K562 (cell line): ENCODE results near the gene MECP2. TPM values are rescaled to one million over a fixed set of nuclear protein-coding genes. Genes with fewer than 3 reads are reported as not detected.

Source experiments
- ATAC-seq: fragments of 200-7000 bp; cut with Tn5 transposase; 3 replicates; pipeline ENCODE4 v1.9.1; 2020; ENCODE audit warnings: moderate library complexity
- BruUV-seq: library from RNA; stranded (reverse); fragments of 400-500 nt; replicated peaks from 2 replicates; lab custom pipeline; 2021; lab: Mats Ljungman, UMichigan
- CTCF ChIA-PET: fragments of 300-600 bp; formaldehyde crosslinking; extraction: SDS; loops from one replicate; lab custom pipeline; 2021; ENCODE audit warnings: low intra/inter-chr PET ratio; lab: Yijun Ruan, JAX
- POLR2A ChIA-PET: fragments of 300-600, 350-650 bp; sonication (Branson Sonifier 250); formaldehyde crosslinking; extraction: SDS; loops from one replicate; lab custom pipeline; 2021; ENCODE audit warnings: antibody characterized with exemption, inconsistent platforms; lab: Yijun Ruan, JAX
- DNase-seq, 4 experiments: peaks; one replicate each; pipeline versions ENCODE4 v3.0.0 to v3.0.0-alpha.2; 2011 to 2018; ENCODE audit warnings: low spot score in 3 of 4, mixed read lengths in 3 of 4; ENCODE audit errors: extremely low read depth in 1 of 4
- FAIRE-seq: peaks from 2 replicates; lab custom pipeline; 2011; peaks lifted over from hg19 to GRCh38; lab: Jason Lieb, UNC
- H2AFZ ChIP-seq: 2 replicates; pipeline ENCODE4 v1.6.0; 2011; ENCODE audit warnings: low read depth, low read length, control low read depth, inconsistent platforms
- H3K27ac ChIP-seq: fragments of 200-600 bp; 3 replicates; pipeline ENCODE4 v1.8.0; 2011; ENCODE audit warnings: low read depth, mild to moderate bottlenecking, control low read depth, inconsistent platforms, low read length, moderate library complexity, mixed read lengths; ENCODE audit errors: extremely low read depth
- H3K27me3 ChIP-seq, 2 experiments: fragments of 300-600 bp in 1 of 2; 2 replicates in 1 of 2; 3 replicates in 1 of 2; pipeline versions ENCODE4 v1.6.0 to v1.8.0; 2011; ENCODE audit warnings: inconsistent platforms in 2 of 2, low read length in 2 of 2, mild to moderate bottlenecking in 1 of 2, mixed read lengths in 1 of 2, moderate library complexity in 1 of 2; ENCODE audit not compliant: control insufficient read depth in 2 of 2, insufficient read depth in 2 of 2
- H3K36me3 ChIP-seq: fragments of 300-600 bp; 3 replicates; pipeline ENCODE4 v1.8.0; 2011; ENCODE audit warnings: mild to moderate bottlenecking, low read length, inconsistent platforms; ENCODE audit not compliant: control insufficient read depth, insufficient read depth
- H3K4me1 ChIP-seq, 2 experiments: fragments of 200-600 bp in 1 of 2; replicated peaks in 1 of 2; 2 replicates in 1 of 2; 3 replicates in 1 of 2; pipeline versions ENCODE4 v1.5.1 to v1.8.0; 2011; ENCODE audit warnings: inconsistent platforms in 2 of 2, low read length in 2 of 2, mild to moderate bottlenecking in 1 of 2, mixed read lengths in 1 of 2, moderate library complexity in 1 of 2; ENCODE audit not compliant: control insufficient read depth in 2 of 2, insufficient read depth in 2 of 2
- H3K4me2 ChIP-seq: 2 replicates; pipeline ENCODE4 v1.6.1; 2011; ENCODE audit warnings: low read length, control low read depth, inconsistent platforms, mixed read lengths; ENCODE audit not compliant: insufficient read depth
- H3K4me3 ChIP-seq: fragments of 200-600 bp; sonication (generic), shearing (Covaris generic); 2 replicates; pipeline ENCODE4 v1.5.1; 2016; ENCODE audit warnings: control low read depth, inconsistent platforms
- H3K79me2 ChIP-seq: fragments of 200-600 bp; 3 replicates; pipeline ENCODE4 v1.8.0; 2011; ENCODE audit warnings: low read length, inconsistent platforms; ENCODE audit not compliant: control insufficient read depth, insufficient read depth
- H3K9ac ChIP-seq, 2 experiments: 2 replicates each; pipeline versions ENCODE4 v1.6.0 to v1.6.1; 2011; ENCODE audit warnings: low read depth in 2 of 2, low read length in 2 of 2, control low read depth in 1 of 2, inconsistent platforms in 1 of 2, mild to moderate bottlenecking in 1 of 2, mixed read lengths in 1 of 2; ENCODE audit not compliant: insufficient read depth in 1 of 2
- H3K9me1 ChIP-seq: one replicate; pipeline ENCODE4 v1.6.0; 2011; ENCODE audit warnings: inconsistent platforms, mild to moderate bottlenecking, low read length, moderate library complexity; ENCODE audit not compliant: control insufficient read depth, insufficient read depth
- H3K9me3 ChIP-seq: replicated peaks from 2 replicates; pipeline ENCODE4 v1.5.1; 2011; ENCODE audit warnings: low read depth, low read length, inconsistent platforms; ENCODE audit not compliant: control insufficient read depth, insufficient read depth
- H4K20me1 ChIP-seq: replicated peaks from 2 replicates; pipeline ENCODE4 v1.6.1; 2011; ENCODE audit warnings: low read length, inconsistent platforms, mixed read lengths; ENCODE audit not compliant: control insufficient read depth, insufficient read depth
- AFF4 ChIP-seq: sonication (generic); formaldehyde crosslinking; IDR thresholded peaks from 2 replicates; pipeline ENCODE4 v1.8.0; 2023; ENCODE audit warnings: mild to moderate bottlenecking, missing genetic modification reagents
- COPS2 ChIP-seq: fragments of 450-650 bp; conservative IDR thresholded peaks from 2 replicates; pipeline ENCODE4 v1.6.1; 2016; ENCODE audit warnings: mild to moderate bottlenecking, moderate library complexity
- CTCFL ChIP-seq: IDR thresholded peaks from 2 replicates; pipeline ENCODE4 v1.6.1; 2011; ENCODE audit warnings: borderline replicate concordance, low read depth, mild to moderate bottlenecking, moderate library complexity, low read length; ENCODE audit not compliant: insufficient read depth, poor library complexity, severe bottlenecking
- KDM4B ChIP-seq, 2 experiments: fragments of 450-650 bp in 1 of 2; sonication (generic) in 1 of 2; IDR thresholded peaks; 2 replicates each; pipeline ENCODE4 v1.6.1; 2016 to 2017; ENCODE audit warnings: borderline replicate concordance in 2 of 2, antibody characterized with exemption in 1 of 2, low read depth in 1 of 2, mild to moderate bottlenecking in 1 of 2
- NCOR1 ChIP-seq: fragments of 450-650 bp; IDR thresholded peaks from 2 replicates; pipeline ENCODE4 v1.6.1; 2016; ENCODE audit warnings: mild to moderate bottlenecking, moderate library complexity
- NFIC ChIP-seq: fragments of 450-650 bp; IDR thresholded peaks from 2 replicates; pipeline ENCODE4 v1.6.1; 2017; ENCODE audit warnings: mild to moderate bottlenecking, inconsistent platforms
- PHF21A ChIP-seq: fragments of 450-650 bp; IDR thresholded peaks from 2 replicates; pipeline ENCODE4 v1.6.1; 2017; ENCODE audit warnings: low read depth, borderline replicate concordance
- POLR2AphosphoS5 ChIP-seq: IDR thresholded peaks from 2 replicates; pipeline ENCODE4 v1.6.1; 2011; ENCODE audit warnings: mild to moderate bottlenecking, low read depth, low read length, moderate library complexity; ENCODE audit not compliant: control insufficient read depth, insufficient read depth
- POLR2B ChIP-seq: fragments of 450-650 bp; IDR thresholded peaks from 2 replicates; pipeline ENCODE4 v1.6.1; 2018; ENCODE audit warnings: low read depth; ENCODE audit not compliant: partially characterized antibody
- SIN3B ChIP-seq: fragments of 450-650 bp; IDR thresholded peaks from 2 replicates; pipeline ENCODE4 v1.6.1; 2017; ENCODE audit warnings: low read depth, mild to moderate bottlenecking, moderate library complexity
- SMAD1 ChIP-seq: fragments of 150-350 bp; IDR thresholded peaks from 2 replicates; pipeline ENCODE4 v1.6.1; 2014; ENCODE audit warnings: low read length, low read depth; ENCODE audit not compliant: partially characterized antibody
- SP1 ChIP-seq: sonication (generic); formaldehyde crosslinking; IDR thresholded peaks from 2 replicates; pipeline ENCODE4 v1.8.1; 2022; ENCODE audit warnings: mild to moderate bottlenecking, missing genetic modification reagents
- TAF1 ChIP-seq: IDR thresholded peaks from 2 replicates; pipeline ENCODE4 v1.6.1; 2011; ENCODE audit warnings: mild to moderate bottlenecking, low read length, moderate library complexity; ENCODE audit not compliant: insufficient read depth, control insufficient read depth, severe bottlenecking; ENCODE audit errors: extremely low read depth
- U2AF1 ChIP-seq: fragments of 200-400 bp; formaldehyde crosslinking; optimal IDR thresholded peaks from 2 replicates; pipeline ENCODE3; 2017; ENCODE audit warnings: mild to moderate bottlenecking, low read depth, low read length, moderate library complexity
- YBX1 ChIP-seq: fragments of 450-650 bp; IDR thresholded peaks from 2 replicates; pipeline ENCODE4 v1.7.1; 2016; ENCODE audit warnings: mild to moderate bottlenecking
- ZFP36 ChIP-seq: fragments of 150-350 bp; IDR thresholded peaks from 2 replicates; pipeline ENCODE4 v1.6.1; 2018; ENCODE audit warnings: low read length, low read depth; ENCODE audit not compliant: partially characterized antibody
- ZNF384 ChIP-seq: IDR thresholded peaks from 2 replicates; pipeline ENCODE4 v1.6.1; 2012; ENCODE audit warnings: low read depth, low read length, improper control_type of control experiment
- WGBS: fragments of 100-300 bp; shearing (Covaris generic); methylation state at CpG from one replicate; pipeline ENCODE4 v1.1.6; 2016; ENCODE audit warnings: low coverage, mixed read lengths; ENCODE audit not compliant: insufficient coverage; ENCODE audit errors: missing lambda C conversion rate; 5-methylcytosine and 5-hydroxymethylcytosine counted together
- in situ Hi-C: fragments of 300-500 bp; cut with MboI; formaldehyde crosslinking; loops from 4 replicates; pipeline ENCODE4 v1.15.0; 2018; ENCODE audit warnings: inconsistent platforms, mixed read lengths
- intact Hi-C: fragments of 100-400 bp; cut with micrococcal nuclease; formaldehyde crosslinking; loops from 2 replicates; pipeline ENCODE4 v1.14.2; 2022
- polyA plus RNA-seq, 8 experiments: library from polyadenylated mRNA; depleted of rRNA in 4 of 8; stranded (reverse) in 5 of 8; unstranded in 3 of 8; fragments of >200 nt; fragmentation: Nextera tagmentation in 2 of 8; fragmentation: Illumina TruSeq in 1 of 8; extraction: Ambion mirVana in 2 of 8; extraction: Trizol in 1 of 8; gene quantifications; 2 replicates each; pipeline versions ENCODE4 v1.2.1 to v1.2.3, GENCODE V29; 2011 to 2014; ENCODE audit warnings: inconsistent platforms in 1 of 8, missing spikeins in 1 of 8
- total RNA-seq, 7 experiments: library from RNA; depleted of rRNA in 6 of 7; stranded (reverse); fragments of >200 nt in 6 of 7; fragmentation: Illumina TruSeq in 2 of 7; extraction: Trizol in 2 of 7; gene quantifications; 2 replicates each; pipeline versions ENCODE4 v1.2.1 to v1.2.3, GENCODE V29; 2011 to 2021; ENCODE audit warnings: low replicate concordance in 1 of 7

MECP2 gene
- total and polyA plus RNA-seq, 9 of the 15 experiments (the other 6 are each of a cell fraction or from before 2014, with no cell fraction given): 2.1 to 50.9 (median 30.5) TPM

GRCh38 chrX:154097003-154097588, 421 bp downstream of the MECP2 start:
- intact Hi-C loops: loop anchor here (2.0 kb wide), 1 partner anchor 28 kb away; no protein-coding TSS in a partner anchor
- TF ChIP-seq ZFP36: no peak
- TF ChIP-seq SIN3B: peak; percentile 27; the same call in 1 of the 2 replicates
- no peak for TF ChIP-seq COPS2
- peak; percentile 39 for TF ChIP-seq TAF1
- no peak for TF ChIP-seq U2AF1
- no peak for TF ChIP-seq PHF21A
- no peak for TF ChIP-seq NCOR1
- 0 out of 4 replicates have a peak, but pooled peaks of 1 of the 2 experiments have one; percentile 43 for TF ChIP-seq KDM4B (IDR thresholded peaks at IDR 0.05; ENCODE audit: borderline replicate concordance in 2 of 2, low read depth in 1 of 2)
- no peak for TF ChIP-seq SMAD1
- TF ChIP-seq AFF4: no peak
- peak; percentile 21; the same call in 1 of the 2 replicates for TF ChIP-seq NFIC
- TF ChIP-seq POLR2AphosphoS5: no peak
- no peak for TF ChIP-seq SP1 (CRISPR knock-in tag)
- no peak for TF ChIP-seq ZNF384
- TF ChIP-seq POLR2B: no peak
- peak; percentile 34 for TF ChIP-seq CTCFL
- TF ChIP-seq YBX1: no peak

More at GRCh38 chrX:154097003-154097588, 421 bp downstream of the MECP2 start:
- peak overlapping the region; percentile 86 for H3K4me2 ChIP-seq
- in situ Hi-C loops: no loop called here
- peaks cover 2% of the 10 kb centered on the region for H3K9me1 ChIP-seq
- H3K79me2 ChIP-seq: peaks cover 48% of the 10 kb centered on the region
- peaks cover 20% of the 10 kb centered on the region; the same call in 2 of the 3 replicates for H3K36me3 ChIP-seq
- DNase-seq (peak; percentile 91 to 94 (median 92)), ATAC-seq (peak; percentile 71), FAIRE-seq (no peak)
- peak overlapping the region; percentile 76 for H2AFZ ChIP-seq
- H3K4me1 ChIP-seq: peaks cover 14 to 34% of the 10 kb centered on the region in 2 experiments
- CTCF ChIA-PET: no interaction called here
- peak overlapping the region; percentile 85 to 96 for H3K9ac ChIP-seq
- POLR2A ChIA-PET: interaction anchor here (0.6 to 1.0 kb wide), 6 partner anchors 28 to 1143 kb away, joined by 3 to 4 read pairs (median 3); partner anchors contain the start of gene HCFC1
- peaks cover 27% of the 10 kb centered on the region for H4K20me1 ChIP-seq
- peak overlapping the region; percentile 87 for H3K4me3 ChIP-seq
- no peaks in the 10 kb centered on the region for H3K9me3 ChIP-seq
- no peaks in the 10 kb centered on the region for H3K27me3 ChIP-seq
- WGBS: 0% methylated on average over 3 of the region's 80 CpGs
- no TSS peak for BruUV-seq
- peak overlapping the region; percentile 93 for H3K27ac ChIP-seq
